Keratinocyte (primary cell): ENCODE data around the gene TBC1D5. TPM values are rescaled to one million over a fixed set of nuclear protein-coding genes. Genes with fewer than 3 reads are reported as not detected.

ENCODE experiments used
- DNase-seq: peaks from one replicate; pipeline ENCODE4 v3.0.0-alpha.2; 2011; ENCODE audit warnings: low read depth, missing footprints, low spot score
- FAIRE-seq: peaks from 2 replicates; lab custom pipeline; 2011; peaks lifted over from hg19 to GRCh38; lab: Jason Lieb, UNC
- H2AFZ ChIP-seq: 2 replicates; pipeline ENCODE4 v1.6.0; 2012; ENCODE audit warnings: low read length, control low read depth, inconsistent platforms; ENCODE audit not compliant: control insufficient read depth
- H3K27ac ChIP-seq: 2 replicates; pipeline ENCODE4 v1.5.1; 2011; ENCODE audit warnings: low read length; ENCODE audit not compliant: control insufficient read depth, insufficient read depth
- H3K27me3 ChIP-seq: 3 replicates; pipeline ENCODE4 v1.6.0; 2011; ENCODE audit warnings: low read length; ENCODE audit not compliant: control insufficient read depth, insufficient read depth; ENCODE audit errors: extremely low read depth
- H3K36me3 ChIP-seq, 2 experiments: 2 replicates in 1 of 2; 3 replicates in 1 of 2; pipeline ENCODE4 v1.5.1; 2011; ENCODE audit warnings: low read length in 2 of 2, mild to moderate bottlenecking in 1 of 2; ENCODE audit not compliant: control insufficient read depth in 2 of 2, insufficient read depth in 2 of 2; ENCODE audit errors: extremely low read depth in 1 of 2
- H3K4me1 ChIP-seq: 3 replicates; pipeline ENCODE4 v1.5.1; 2011; ENCODE audit warnings: low read length; ENCODE audit not compliant: control insufficient read depth, insufficient read depth; ENCODE audit errors: extremely low read depth
- H3K4me2 ChIP-seq: 3 replicates; pipeline ENCODE4 v1.6.0; 2011; ENCODE audit warnings: low read depth, low read length; ENCODE audit not compliant: control insufficient read depth, insufficient read depth; ENCODE audit errors: extremely low read depth
- H3K4me3 ChIP-seq, 3 experiments: fragments of 200-600 bp in 1 of 3; sonication (generic) in 1 of 3; 2 replicates in 2 of 3; 3 replicates in 1 of 3; pipeline ENCODE4 v1.5.1; 2011 to 2016; ENCODE audit warnings: low read length in 3 of 3, mild to moderate bottlenecking in 3 of 3, control low read depth in 2 of 3, inconsistent platforms in 1 of 3, low read depth in 1 of 3, mixed read lengths in 1 of 3, mixed run types in 1 of 3, moderate library complexity in 1 of 3; ENCODE audit not compliant: control insufficient read depth in 2 of 3, insufficient read depth in 2 of 3; ENCODE audit errors: extremely low read depth in 1 of 3
- H3K79me2 ChIP-seq: 2 replicates; pipeline ENCODE4 v1.6.0; 2012; ENCODE audit warnings: low read length; ENCODE audit not compliant: control insufficient read depth, insufficient read depth
- H3K9ac ChIP-seq: 3 replicates; pipeline ENCODE4 v1.6.0; 2011; ENCODE audit warnings: low read length; ENCODE audit not compliant: control insufficient read depth, insufficient read depth; ENCODE audit errors: extremely low read depth
- H3K9me1 ChIP-seq: 3 replicates; pipeline ENCODE4 v1.6.0; 2011; ENCODE audit warnings: low read length; ENCODE audit not compliant: control insufficient read depth, insufficient read depth; ENCODE audit errors: extremely low read depth
- H3K9me3 ChIP-seq: 2 replicates; pipeline ENCODE4 v1.5.1; 2012; ENCODE audit warnings: low read depth, low read length; ENCODE audit not compliant: control insufficient read depth
- H4K20me1 ChIP-seq: 3 replicates; pipeline ENCODE4 v1.6.0; 2011; ENCODE audit warnings: low read length; ENCODE audit not compliant: control insufficient read depth, insufficient read depth; ENCODE audit errors: extremely low read depth
- EZH2 ChIP-seq: IDR thresholded peaks from one replicate; pipeline ENCODE4 v1.6.1; 2012; ENCODE audit warnings: inconsistent platforms, mild to moderate bottlenecking, low read length, moderate library complexity
- dilution Hi-C: fragments of 300-500 bp; cut with MboI; formaldehyde crosslinking; loops from one replicate; pipeline ENCODE4 v1.7.0; 2020; ENCODE audit warnings: low sequenced_read_pairs; ENCODE audit not compliant: extremely low pct_ligation_motif_present
- polyA plus RNA-seq, 5 experiments: library from polyadenylated mRNA; depleted of rRNA in 3 of 5; stranded (reverse) in 3 of 5; stranded (forward) in 1 of 5; unstranded in 1 of 5; fragments of >200 nt; gene quantifications; 1 replicate in 1 of 5; 2 replicates in 3 of 5; 3 replicates in 1 of 5; pipeline versions ENCODE4 v1.2.1 to v1.2.3, GENCODE V29; 2011 to 2012; ENCODE audit warnings: missing spikeins in 2 of 5, low read depth in 1 of 5, low replicate concordance in 1 of 5
- TF ChIP-seq, protein P1 (sequence below), 3 experiments: IDR thresholded peaks in 1 of 3; conservative IDR thresholded peaks in 1 of 3; optimal IDR thresholded peaks in 1 of 3; 2 replicates in 2 of 3; 3 replicates in 1 of 3; pipeline versions ENCODE3 to v1.5.1; 2011; ENCODE audit warnings: low read length in 3 of 3, mild to moderate bottlenecking in 3 of 3, moderate library complexity in 2 of 3, control low read depth in 1 of 3, inconsistent platforms in 1 of 3; ENCODE audit not compliant: insufficient read depth in 2 of 3; ENCODE audit errors: extremely low read depth in 1 of 3

TBC1D5 gene
- polyA plus RNA-seq, 1 donor (not counting 4 experiments of a cell fraction or from before 2014, with no cell fraction given) = 25.8 TPM

- TF ChIP-seq, protein P1, sequence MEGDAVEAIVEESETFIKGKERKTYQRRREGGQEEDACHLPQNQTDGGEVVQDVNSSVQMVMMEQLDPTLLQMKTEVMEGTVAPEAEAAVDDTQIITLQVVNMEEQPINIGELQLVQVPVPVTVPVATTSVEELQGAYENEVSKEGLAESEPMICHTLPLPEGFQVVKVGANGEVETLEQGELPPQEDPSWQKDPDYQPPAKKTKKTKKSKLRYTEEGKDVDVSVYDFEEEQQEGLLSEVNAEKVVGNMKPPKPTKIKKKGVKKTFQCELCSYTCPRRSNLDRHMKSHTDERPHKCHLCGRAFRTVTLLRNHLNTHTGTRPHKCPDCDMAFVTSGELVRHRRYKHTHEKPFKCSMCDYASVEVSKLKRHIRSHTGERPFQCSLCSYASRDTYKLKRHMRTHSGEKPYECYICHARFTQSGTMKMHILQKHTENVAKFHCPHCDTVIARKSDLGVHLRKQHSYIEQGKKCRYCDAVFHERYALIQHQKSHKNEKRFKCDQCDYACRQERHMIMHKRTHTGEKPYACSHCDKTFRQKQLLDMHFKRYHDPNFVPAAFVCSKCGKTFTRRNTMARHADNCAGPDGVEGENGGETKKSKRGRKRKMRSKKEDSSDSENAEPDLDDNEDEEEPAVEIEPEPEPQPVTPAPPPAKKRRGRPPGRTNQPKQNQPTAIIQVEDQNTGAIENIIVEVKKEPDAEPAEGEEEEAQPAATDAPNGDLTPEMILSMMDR (optimal IDR thresholded peaks at IDR 0.05 in 1 of 3, IDR thresholded peaks at IDR 0.05 in 1 of 3, conservative IDR thresholded peaks at IDR 0.05 in 1 of 3; ENCODE audit: extremely low read depth in 1 of 3, insufficient read depth in 2 of 3, low read length in 3 of 3) = no peak
- TF ChIP-seq EZH2 = no peak
- DNase-seq (no peak), FAIRE-seq (no peak)
- Histone ChIP-seq H3K36me3 (peaks cover 5 to 6% of the 10 kb centered on the region in 2 experiments), H3K9me1 (no peaks in the 10 kb centered on the region), H3K9ac (no peak overlapping the region), H3K4me2 (no peak overlapping the region), H3K79me2 (no peaks in the 10 kb centered on the region), H3K9me3 (no peaks in the 10 kb centered on the region), H3K27ac (no peak overlapping the region), H4K20me1 (no peaks in the 10 kb centered on the region), H2AFZ (no peak overlapping the region), H3K27me3 (no peaks in the 10 kb centered on the region), H3K4me3 (no peak overlapping the region), H3K4me1 (no peaks in the 10 kb centered on the region)
- dilution Hi-C loops = no loop called here
Measured at GRCh38 chr3:17154941-17155340, 587.5 kb downstream of the TBC1D5 start.

DNA sequence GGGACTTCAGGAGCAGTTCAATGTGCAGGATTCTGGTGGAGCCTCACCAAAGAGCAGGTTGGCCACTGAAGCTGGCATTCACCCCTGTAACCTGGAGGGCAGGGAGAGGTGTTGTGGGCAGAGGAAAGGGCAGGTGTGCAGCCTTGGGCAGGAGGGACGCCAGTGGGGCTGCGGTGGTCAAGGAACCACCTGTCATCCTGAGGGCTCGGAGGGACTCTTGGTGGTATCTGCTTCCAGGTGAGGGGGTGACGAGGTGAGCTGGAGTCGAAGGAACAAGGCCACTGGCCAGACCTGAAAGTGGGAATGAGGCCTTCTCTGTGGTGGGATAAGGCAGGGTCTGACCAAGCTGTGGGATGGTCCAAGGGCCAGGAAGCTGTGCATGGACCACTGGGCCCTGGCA, 588.2 kb downstream of the TBC1D5 start:
- DNase-seq = no peak
- Histone ChIP-seq H2AFZ (no peak overlapping the region), H3K9me1 (no peaks in the 10 kb centered on the region), H3K4me3 (no peak overlapping the region), H3K9me3 (no peaks in the 10 kb centered on the region), H3K9ac (no peak overlapping the region), H3K27ac (no peak overlapping the region), H4K20me1 (no peaks in the 10 kb centered on the region), H3K4me2 (no peak overlapping the region), H3K36me3 (peaks cover 0 to 6% of the 10 kb centered on the region in 2 experiments), H3K4me1 (no peaks in the 10 kb centered on the region), H3K79me2 (no peaks in the 10 kb centered on the region), H3K27me3 (no peaks in the 10 kb centered on the region)
- dilution Hi-C loops = no loop called here
- FAIRE-seq = no peak
- no peak for TF ChIP-seq EZH2
- TF ChIP-seq, protein P1 (optimal IDR thresholded peaks at IDR 0.05 in 1 of 3, IDR thresholded peaks at IDR 0.05 in 1 of 3, conservative IDR thresholded peaks at IDR 0.05 in 1 of 3; ENCODE audit: extremely low read depth in 1 of 3, insufficient read depth in 2 of 3, low read length in 3 of 3) = no peak
